GM23248 (cell line): ENCODE data around the gene MGST2. TPM values are rescaled to one million over a fixed set of nuclear protein-coding genes. Genes with fewer than 3 reads are reported as not detected.

Experiments used
- DNase-seq: peaks from one replicate; pipeline ENCODE4 v3.0.0-alpha.2; 2015
- H2AFZ ChIP-seq: fragments of 200-600 bp; sonication (generic); 2 replicates; pipeline ENCODE4 v1.6.1; 2016; ENCODE audit warnings: antibody characterized with exemption
- H3F3A ChIP-seq: fragments of 200-600 bp; sonication (generic); 2 replicates; pipeline ENCODE4 v1.6.1; 2016; ENCODE audit warnings: mild to moderate bottlenecking, antibody characterized with exemption, mixed run types; ENCODE audit not compliant: insufficient read depth
- H3K27ac ChIP-seq: fragments of 200-600 bp; sonication (generic); 2 replicates; pipeline ENCODE4 v1.5.1; 2016; ENCODE audit warnings: mild to moderate bottlenecking
- H3K27me3 ChIP-seq: fragments of 200-600 bp; sonication (generic); replicated peaks from 2 replicates; pipeline ENCODE4 v1.6.1; 2016; ENCODE audit warnings: mild to moderate bottlenecking; ENCODE audit not compliant: insufficient read depth
- H3K36me3 ChIP-seq: fragments of 200-600 bp; sonication (generic); 2 replicates; pipeline ENCODE4 v1.6.1; 2016; ENCODE audit warnings: low read depth, mild to moderate bottlenecking
- H3K4me1 ChIP-seq: fragments of 200-600 bp; sonication (generic); 2 replicates; pipeline ENCODE4 v1.6.1; 2016; ENCODE audit warnings: mild to moderate bottlenecking; ENCODE audit not compliant: insufficient read depth
- H3K4me2 ChIP-seq: fragments of 200-600 bp; sonication (generic); one replicate; pipeline ENCODE4 v1.6.1; 2016; ENCODE audit warnings: mild to moderate bottlenecking; ENCODE audit not compliant: unreplicated experiment
- H3K4me3 ChIP-seq: fragments of 200-600 bp; sonication (generic); 2 replicates; pipeline ENCODE4 v1.5.1; 2016; ENCODE audit warnings: mild to moderate bottlenecking
- H3K79me2 ChIP-seq: fragments of 200-600 bp; sonication (generic); 2 replicates; pipeline ENCODE4 v1.6.1; 2016; ENCODE audit warnings: mild to moderate bottlenecking; ENCODE audit not compliant: insufficient read depth
- H3K9ac ChIP-seq: fragments of 200-600 bp; sonication (generic); 2 replicates; pipeline ENCODE4 v1.6.1; 2016; ENCODE audit warnings: mild to moderate bottlenecking
- H3K9me2 ChIP-seq: fragments of 200-600 bp; sonication (generic); 2 replicates; pipeline ENCODE4 v1.6.1; 2016; ENCODE audit warnings: mixed run types, mild to moderate bottlenecking, moderate library complexity; ENCODE audit not compliant: insufficient read depth
- H3K9me3 ChIP-seq: fragments of 200-600 bp; sonication (generic); one replicate; pipeline ENCODE4 v1.6.1; 2017; ENCODE audit warnings: low read depth
- H4K20me1 ChIP-seq: fragments of 200-600 bp; sonication (generic); 2 replicates; pipeline ENCODE4 v1.6.0; 2016; ENCODE audit not compliant: insufficient read depth
- EZH2 ChIP-seq: fragments of 200-600 bp; sonication (generic); IDR thresholded peaks from 2 replicates; pipeline ENCODE4 v1.6.1; 2018; ENCODE audit warnings: antibody characterized with exemption, mild to moderate bottlenecking; ENCODE audit not compliant: insufficient read depth, poor library complexity, severe bottlenecking
- EZH2phosphoT487 ChIP-seq: fragments of 200-600 bp; sonication (generic); IDR thresholded peaks from 2 replicates; pipeline ENCODE4 v1.6.1; 2018; ENCODE audit warnings: antibody characterized with exemption, moderate library complexity, mild to moderate bottlenecking, low read depth; ENCODE audit not compliant: insufficient read depth
- WGBS, 2 experiments: methylation state at CpG; one replicate each; pipeline ENCODE4 v1.1.6; 2015 to 2017; ENCODE audit warnings: low lambda C conversion rate in 2 of 2, low coverage in 1 of 2; ENCODE audit errors: missing lambda C conversion rate in 2 of 2; 5-methylcytosine and 5-hydroxymethylcytosine counted together
- in situ Hi-C: fragments of 300-500 bp; cut with MboI; formaldehyde crosslinking; loops from 2 replicates; pipeline ENCODE4 v1.15.0; 2020
- polyA plus RNA-seq: library from polyadenylated mRNA; unstranded; fragments of >200 nt; fragmentation: Nextera tagmentation; extraction: Ambion mirVana; gene quantifications from 2 replicates; pipeline ENCODE4 v1.2.1, GENCODE V29; 2016
- total RNA-seq: library from RNA; depleted of rRNA; stranded (reverse); fragments of >200 nt; shearing (Covaris generic); gene quantifications from 2 replicates; pipeline ENCODE4 v1.2.3, GENCODE V29; 2014

Gene MGST2
- total and polyA plus RNA-seq, 2 experiments from 2014 or later, result 7.5 to 17.9 TPM

DNA sequence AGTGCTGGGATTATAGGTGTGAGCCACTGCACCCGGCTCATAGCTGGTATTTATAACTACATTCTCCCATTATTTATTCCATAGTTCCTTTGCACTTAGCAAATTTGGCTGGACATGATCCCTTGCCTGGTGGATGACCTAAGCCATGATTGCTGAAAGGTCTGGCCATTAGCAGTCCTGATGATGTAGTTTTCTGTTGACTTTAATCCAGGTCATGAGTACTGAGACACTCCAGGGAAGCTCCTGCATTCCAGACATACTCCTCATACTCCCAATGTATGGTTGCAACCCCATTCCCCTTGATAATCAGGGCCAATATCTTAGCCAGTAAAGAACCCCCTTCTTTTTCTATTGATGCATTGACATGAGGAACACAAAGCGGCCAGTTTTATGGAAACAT is 24.4 kb upstream of the MGST2 start:
- in situ Hi-C loops, result loop anchor here (10.0 kb wide), 1 partner anchor 146 kb away; no protein-coding TSS in a partner anchor
- Histone ChIP-seq H3K36me3 (no peaks in the 10 kb centered on the region), H3K27me3 (no peaks in the 10 kb centered on the region)

GRCh38 chr4:139642364-139642763 is 23.3 kb upstream of the MGST2 start:
- Histone ChIP-seq H3K4me2 (no peak overlapping the region), H3K9me2 (no peaks in the 10 kb centered on the region), H4K20me1 (no peaks in the 10 kb centered on the region), H2AFZ (no peak overlapping the region), H3K9me3 (no peaks in the 10 kb centered on the region), H3K9ac (no peak overlapping the region), H3K27me3 (no peaks in the 10 kb centered on the region), H3K79me2 (no peaks in the 10 kb centered on the region), H3K4me3 (no peak overlapping the region), H3K27ac (no peak overlapping the region), H3K36me3 (no peaks in the 10 kb centered on the region), H3F3A (peaks cover 16% of the 10 kb centered on the region), H3K4me1 (peaks cover 22% of the 10 kb centered on the region)
- DNase-seq, result peak; percentile 73
- WGBS, 2 experiments, result 82 to 87% methylated on average over 2 of the region's 2 CpGs
- in situ Hi-C loops, result loop anchor here (10.0 kb wide), 1 partner anchor 148 kb away; no protein-coding TSS in a partner anchor
- TF ChIP-seq EZH2 (no peak), EZH2phosphoT487 (no peak)

More for the DNA sequence above, 24.4 kb upstream of the MGST2 start:
- Histone ChIP-seq H3K27ac (no peak overlapping the region), H3K4me2 (no peak overlapping the region), H3K9ac (no peak overlapping the region), H3K4me1 (peaks cover 22% of the 10 kb centered on the region), H2AFZ (no peak overlapping the region), H3K9me2 (no peaks in the 10 kb centered on the region), H3K9me3 (no peaks in the 10 kb centered on the region), H3K79me2 (no peaks in the 10 kb centered on the region), H3K4me3 (no peak overlapping the region), H4K20me1 (no peaks in the 10 kb centered on the region), H3F3A (peaks cover 16% of the 10 kb centered on the region)
- DNase-seq, result peak; percentile 78
- 90 to 100% methylated on average over 2 of the region's 2 CpGs for WGBS, 2 experiments
- TF ChIP-seq EZH2 (no peak), EZH2phosphoT487 (no peak)

DNA sequence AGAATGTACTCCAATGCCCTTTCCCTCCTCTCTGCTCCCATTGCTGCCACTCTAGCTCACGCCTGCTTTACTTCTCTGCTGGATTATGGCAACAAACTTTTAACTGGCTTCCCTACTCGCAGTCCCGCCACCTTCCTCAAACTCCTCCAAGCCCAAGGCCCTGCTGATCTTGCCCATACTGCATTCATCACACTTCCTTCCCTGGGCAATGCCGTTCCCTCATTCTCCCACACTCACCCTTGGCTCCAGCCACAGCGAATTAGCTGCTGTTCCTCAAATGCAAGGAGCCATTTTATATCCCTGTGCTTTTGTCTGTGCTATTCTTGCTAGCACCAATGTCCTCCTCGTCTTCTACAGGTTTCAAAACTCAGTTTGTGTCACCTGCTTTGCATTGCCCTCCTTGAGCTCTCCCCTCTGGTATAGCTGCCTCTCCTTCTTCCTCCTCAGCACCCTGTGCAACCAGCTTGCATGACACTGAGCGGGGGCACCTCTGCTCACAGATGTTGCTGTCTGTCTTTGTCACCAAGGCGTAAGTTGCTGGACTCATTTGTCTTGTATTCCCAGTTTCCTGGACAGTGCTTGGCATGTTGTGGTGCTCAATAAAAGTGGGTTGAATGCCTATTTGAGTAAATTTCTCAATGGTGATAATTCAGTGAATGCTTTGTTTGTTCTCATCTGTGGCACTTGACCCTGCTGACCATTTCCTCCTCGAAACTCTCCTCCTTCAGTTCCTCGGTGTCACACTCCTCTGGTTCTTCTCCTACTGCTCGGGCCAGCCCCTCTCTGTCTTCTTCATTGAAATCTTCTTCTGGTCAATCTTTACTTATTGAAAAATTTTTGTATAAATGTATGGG is 22.4 kb upstream of the MGST2 start:
- Histone ChIP-seq H3K36me3 (no peaks in the 10 kb centered on the region), H3K79me2 (no peaks in the 10 kb centered on the region), H3K9ac (no peak overlapping the region), H3K27me3 (no peaks in the 10 kb centered on the region), H3K4me2 (no peak overlapping the region), H3K9me2 (no peaks in the 10 kb centered on the region), H3K4me1 (peaks cover 22% of the 10 kb centered on the region), H3K4me3 (no peak overlapping the region), H3K9me3 (no peaks in the 10 kb centered on the region), H4K20me1 (no peaks in the 10 kb centered on the region), H3F3A (peaks cover 16% of the 10 kb centered on the region), H3K27ac (no peak overlapping the region), H2AFZ (no peak overlapping the region)
- DNase-seq, result no peak
- TF ChIP-seq EZH2phosphoT487 (no peak), EZH2 (no peak)
- in situ Hi-C loops, result loop anchor here (10.0 kb wide), 1 partner anchor 148 kb away; no protein-coding TSS in a partner anchor
- WGBS, 2 experiments, result 73 to 76% methylated on average over 11 of the region's 11 CpGs

GRCh38 chr4:139645458-139645857 is 20.2 kb upstream of the MGST2 start:
- H3K4me3 ChIP-seq, result no peak overlapping the region
- no peak overlapping the region for H3K4me2 ChIP-seq
- no peaks in the 10 kb centered on the region for H3K27me3 ChIP-seq
- WGBS, 2 experiments, result 89 to 93% methylated on average over 6 of the region's 6 CpGs
- peaks cover 22% of the 10 kb centered on the region for H3K4me1 ChIP-seq
- in situ Hi-C loops, result loop anchor here (10.0 kb wide), 1 partner anchor 151 kb away; no protein-coding TSS in a partner anchor
- no peaks in the 10 kb centered on the region for H3K79me2 ChIP-seq
- H3K9me3 ChIP-seq, result no peaks in the 10 kb centered on the region
- DNase-seq, result no peak
- H3F3A ChIP-seq, result peaks cover 16% of the 10 kb centered on the region
- no peak overlapping the region for H3K27ac ChIP-seq
- no peak overlapping the region for H2AFZ ChIP-seq
- H3K9me2 ChIP-seq, result no peaks in the 10 kb centered on the region
- no peaks in the 10 kb centered on the region for H3K36me3 ChIP-seq
- H4K20me1 ChIP-seq, result no peaks in the 10 kb centered on the region
- TF ChIP-seq EZH2 (no peak), EZH2phosphoT487 (no peak)
- no peak overlapping the region for H3K9ac ChIP-seq
